ENCODE data around the gene CGA. TPM values are rescaled to one million over a fixed set of nuclear protein-coding genes. Genes with fewer than 3 reads are reported as not detected.

CGA gene
- total RNA-seq, 1 donor from 2014 or later = not detected

Other genes with a start within 250 kb of the CGA start
- gene HTR1E, start 157.6 kb downstream of the CGA start, total RNA-seq = under 0.01 TPM
- gene ZNF292, start 60.5 kb upstream of the CGA start, total RNA-seq = 124 TPM
- gene SMIM8, start 227.5 kb upstream of the CGA start, total RNA-seq = 29.8 TPM
- gene GJB7, start 234.2 kb upstream of the CGA start, total RNA-seq = not detected
- 4.9 TPM for gene C6orf163, start 249.7 kb upstream of the CGA start, total RNA-seq